ENCODE data around the gene SPATA2L. TPM values are rescaled to one million over a fixed set of nuclear protein-coding genes. Genes with fewer than 3 reads are reported as not detected.

The SPATA2L gene
- polyA plus RNA-seq, 1 of the 3 experiments (the other 2 are of a cell fraction) = 8.6 TPM

DNA sequence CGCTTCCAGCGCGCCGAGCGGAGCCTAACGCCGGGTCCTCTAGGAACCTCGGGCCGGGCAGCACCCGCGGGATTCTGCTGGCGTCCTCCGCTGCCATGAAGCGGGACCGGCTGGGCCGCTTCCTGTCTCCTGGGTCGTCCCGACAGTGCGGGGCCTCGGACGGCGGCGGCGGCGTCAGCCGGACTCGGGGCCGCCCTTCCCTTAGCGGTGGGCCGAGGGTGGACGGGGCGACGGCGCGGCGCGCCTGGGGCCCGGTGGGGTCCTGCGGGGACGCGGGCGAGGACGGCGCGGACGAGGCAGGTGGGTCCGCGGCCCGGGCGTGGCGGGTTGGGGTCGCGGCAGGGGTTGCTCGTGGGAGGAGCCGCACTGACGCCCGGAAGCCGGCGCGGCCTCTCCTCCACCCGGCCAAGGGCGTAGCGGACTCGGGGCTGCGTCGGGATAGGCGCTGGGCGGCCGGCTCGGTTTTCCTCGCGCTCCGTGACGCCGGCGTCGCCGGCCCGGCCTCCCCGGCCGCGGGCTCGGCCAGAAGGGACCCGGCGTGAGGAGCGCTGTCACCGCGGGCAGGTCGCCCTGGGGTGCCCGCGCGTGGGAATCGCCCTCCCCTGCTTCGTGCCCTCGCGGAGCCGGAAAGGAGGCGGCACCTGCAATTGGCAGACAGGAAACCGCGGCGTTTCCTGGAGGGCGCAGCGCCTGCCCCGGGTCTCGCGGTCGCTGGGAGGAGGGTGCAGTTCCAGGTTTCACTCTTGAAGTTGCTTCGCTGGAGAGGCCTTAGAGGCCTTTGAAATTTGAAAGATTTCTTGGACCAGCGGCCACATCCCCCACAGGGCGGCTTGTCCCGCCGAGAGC is 20.3 kb upstream of the SPATA2L start:
- Histone ChIP-seq H3F3A (replicated peaks; ENCODE audit: insufficient read depth) (peaks cover 19% of the 10 kb centered on the region), H3K36me3 (replicated peaks in 1 of 2; ENCODE audit: control insufficient read depth in 1 of 2, insufficient read depth in 2 of 2, low read length in 1 of 2) (peaks cover 13 to 21% of the 10 kb centered on the region in 2 experiments), H3K4me3 (ENCODE audit: low read depth in 2 of 2, low read length in 1 of 2) (peak overlapping the region; percentile 74 to 92), H2AFZ (ENCODE audit: low read depth) (no peak overlapping the region), H3K4me2 (peak overlapping the region; percentile 96), H3K9me2 (no peaks in the 10 kb centered on the region), H3K27ac (ENCODE audit: low read depth in 2 of 2, low read length in 1 of 2) (peak overlapping the region; percentile 79 to 92), H3K27me3 (ENCODE audit: insufficient read depth) (no peaks in the 10 kb centered on the region), H3K4me1 (ENCODE audit: control insufficient read depth in 1 of 2, insufficient read depth in 2 of 2, low read depth in 1 of 2, low read length in 1 of 2) (peaks cover 21 to 25% of the 10 kb centered on the region in 2 experiments; a peak in 3 of 4 replicates), H3K9me3 (no peaks in the 10 kb centered on the region), H3K9ac (peak overlapping the region; percentile 85), H4K20me1 (ENCODE audit: insufficient read depth) (peaks cover 35% of the 10 kb centered on the region), H3K79me2 (ENCODE audit: insufficient read depth) (peaks cover 61% of the 10 kb centered on the region)
- ChIA-PET POLR2A (interaction anchor here (1.0 kb wide), 1 partner anchor 10 kb away, joined by 3 read pairs; no protein-coding TSS in a partner anchor), CTCF (interaction anchor here (3.4 kb wide), 1 partner anchor 139 kb away, joined by 13 read pairs; no protein-coding TSS in a partner anchor)
- 0% methylated on average over 23 of the region's 112 CpGs for WGBS (ENCODE audit: low lambda C conversion rate)
- DNase-seq = peak; percentile 75
- TF ChIP-seq, protein P1, sequence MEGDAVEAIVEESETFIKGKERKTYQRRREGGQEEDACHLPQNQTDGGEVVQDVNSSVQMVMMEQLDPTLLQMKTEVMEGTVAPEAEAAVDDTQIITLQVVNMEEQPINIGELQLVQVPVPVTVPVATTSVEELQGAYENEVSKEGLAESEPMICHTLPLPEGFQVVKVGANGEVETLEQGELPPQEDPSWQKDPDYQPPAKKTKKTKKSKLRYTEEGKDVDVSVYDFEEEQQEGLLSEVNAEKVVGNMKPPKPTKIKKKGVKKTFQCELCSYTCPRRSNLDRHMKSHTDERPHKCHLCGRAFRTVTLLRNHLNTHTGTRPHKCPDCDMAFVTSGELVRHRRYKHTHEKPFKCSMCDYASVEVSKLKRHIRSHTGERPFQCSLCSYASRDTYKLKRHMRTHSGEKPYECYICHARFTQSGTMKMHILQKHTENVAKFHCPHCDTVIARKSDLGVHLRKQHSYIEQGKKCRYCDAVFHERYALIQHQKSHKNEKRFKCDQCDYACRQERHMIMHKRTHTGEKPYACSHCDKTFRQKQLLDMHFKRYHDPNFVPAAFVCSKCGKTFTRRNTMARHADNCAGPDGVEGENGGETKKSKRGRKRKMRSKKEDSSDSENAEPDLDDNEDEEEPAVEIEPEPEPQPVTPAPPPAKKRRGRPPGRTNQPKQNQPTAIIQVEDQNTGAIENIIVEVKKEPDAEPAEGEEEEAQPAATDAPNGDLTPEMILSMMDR (IDR thresholded peaks at IDR 0.05) = no peak
- TF ChIP-seq FOXM1 (IDR thresholded peaks at IDR 0.05; ENCODE audit: low read depth) = no peak
- no peak for TF ChIP-seq RAD21 (IDR thresholded peaks at IDR 0.05; ENCODE audit: low read length)
- TF ChIP-seq, protein P2, sequence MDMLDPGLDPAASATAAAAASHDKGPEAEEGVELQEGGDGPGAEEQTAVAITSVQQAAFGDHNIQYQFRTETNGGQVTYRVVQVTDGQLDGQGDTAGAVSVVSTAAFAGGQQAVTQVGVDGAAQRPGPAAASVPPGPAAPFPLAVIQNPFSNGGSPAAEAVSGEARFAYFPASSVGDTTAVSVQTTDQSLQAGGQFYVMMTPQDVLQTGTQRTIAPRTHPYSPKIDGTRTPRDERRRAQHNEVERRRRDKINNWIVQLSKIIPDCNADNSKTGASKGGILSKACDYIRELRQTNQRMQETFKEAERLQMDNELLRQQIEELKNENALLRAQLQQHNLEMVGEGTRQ (IDR thresholded peaks at IDR 0.05; ENCODE audit: borderline replicate concordance, low read depth, low read length) = no peak
- TF ChIP-seq NRF1 (IDR thresholded peaks at IDR 0.05; ENCODE audit: low read depth, low read length) = no peak
- no peak for TF ChIP-seq FOSL2 (IDR thresholded peaks at IDR 0.05; ENCODE audit: borderline replicate concordance, low read depth)
- no peak for TF ChIP-seq SMC3 (IDR thresholded peaks at IDR 0.05; ENCODE audit: low read depth, low read length)
- TF ChIP-seq, protein P3, sequence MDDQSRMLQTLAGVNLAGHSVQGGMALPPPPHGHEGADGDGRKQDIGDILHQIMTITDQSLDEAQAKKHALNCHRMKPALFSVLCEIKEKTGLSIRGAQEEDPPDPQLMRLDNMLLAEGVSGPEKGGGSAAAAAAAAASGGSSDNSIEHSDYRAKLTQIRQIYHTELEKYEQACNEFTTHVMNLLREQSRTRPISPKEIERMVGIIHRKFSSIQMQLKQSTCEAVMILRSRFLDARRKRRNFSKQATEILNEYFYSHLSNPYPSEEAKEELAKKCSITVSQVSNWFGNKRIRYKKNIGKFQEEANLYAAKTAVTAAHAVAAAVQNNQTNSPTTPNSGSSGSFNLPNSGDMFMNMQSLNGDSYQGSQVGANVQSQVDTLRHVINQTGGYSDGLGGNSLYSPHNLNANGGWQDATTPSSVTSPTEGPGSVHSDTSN (IDR thresholded peaks at IDR 0.05) = no peak; the same call in 1 of the 2 replicates
- TF ChIP-seq, protein P4, sequence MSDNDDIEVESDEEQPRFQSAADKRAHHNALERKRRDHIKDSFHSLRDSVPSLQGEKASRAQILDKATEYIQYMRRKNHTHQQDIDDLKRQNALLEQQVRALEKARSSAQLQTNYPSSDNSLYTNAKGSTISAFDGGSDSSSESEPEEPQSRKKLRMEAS (IDR thresholded peaks at IDR 0.05; ENCODE audit: low read depth) = peak; percentile 49; the same call in 1 of the 2 replicates
- no peak for TF ChIP-seq TAF1 (IDR thresholded peaks at IDR 0.05; ENCODE audit: borderline replicate concordance, low read depth, low read length)
- 0 out of 2 replicates have a peak, but pooled peaks have one; percentile 16 for TF ChIP-seq POLR2AphosphoS5 (IDR thresholded peaks at IDR 0.05; ENCODE audit: low read depth, low read length)
- no peak for TF ChIP-seq MEF2A (IDR thresholded peaks at IDR 0.05; ENCODE audit: borderline replicate concordance, low read depth)
- no peak for TF ChIP-seq YY1 (IDR thresholded peaks at IDR 0.05; ENCODE audit: low read depth)
- no peak for TF ChIP-seq EZH2phosphoT487 (IDR thresholded peaks at IDR 0.05; ENCODE audit: borderline replicate concordance, low read depth)
- TF ChIP-seq TEAD4 (IDR thresholded peaks at IDR 0.05; ENCODE audit: borderline replicate concordance, insufficient read depth) = no peak
- TF ChIP-seq GABPA (IDR thresholded peaks at IDR 0.05; ENCODE audit: low read depth) = peak; percentile 67
- TF ChIP-seq MXI1 (IDR thresholded peaks at IDR 0.05; ENCODE audit: low read depth, low read length) = no peak
- TF ChIP-seq GATA2 (CRISPR knock-in tag; IDR thresholded peaks at IDR 0.05) = no peak
- TF ChIP-seq EP300 (IDR thresholded peaks at IDR 0.05; ENCODE audit: borderline replicate concordance in 1 of 2, low read depth in 1 of 2, low read length in 1 of 2) = no peak
- TF ChIP-seq SIN3A (IDR thresholded peaks at IDR 0.05; ENCODE audit: borderline replicate concordance, low read depth, low read length) = peak; percentile 53; the same call in 1 of the 2 replicates
- no peak for TF ChIP-seq JUND (IDR thresholded peaks at IDR 0.05)
- TF ChIP-seq, protein P5, sequence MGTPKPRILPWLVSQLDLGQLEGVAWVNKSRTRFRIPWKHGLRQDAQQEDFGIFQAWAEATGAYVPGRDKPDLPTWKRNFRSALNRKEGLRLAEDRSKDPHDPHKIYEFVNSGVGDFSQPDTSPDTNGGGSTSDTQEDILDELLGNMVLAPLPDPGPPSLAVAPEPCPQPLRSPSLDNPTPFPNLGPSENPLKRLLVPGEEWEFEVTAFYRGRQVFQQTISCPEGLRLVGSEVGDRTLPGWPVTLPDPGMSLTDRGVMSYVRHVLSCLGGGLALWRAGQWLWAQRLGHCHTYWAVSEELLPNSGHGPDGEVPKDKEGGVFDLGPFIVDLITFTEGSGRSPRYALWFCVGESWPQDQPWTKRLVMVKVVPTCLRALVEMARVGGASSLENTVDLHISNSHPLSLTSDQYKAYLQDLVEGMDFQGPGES (IDR thresholded peaks at IDR 0.05; ENCODE audit: low read depth, low read length) = no peak
- TF ChIP-seq, protein P6, sequence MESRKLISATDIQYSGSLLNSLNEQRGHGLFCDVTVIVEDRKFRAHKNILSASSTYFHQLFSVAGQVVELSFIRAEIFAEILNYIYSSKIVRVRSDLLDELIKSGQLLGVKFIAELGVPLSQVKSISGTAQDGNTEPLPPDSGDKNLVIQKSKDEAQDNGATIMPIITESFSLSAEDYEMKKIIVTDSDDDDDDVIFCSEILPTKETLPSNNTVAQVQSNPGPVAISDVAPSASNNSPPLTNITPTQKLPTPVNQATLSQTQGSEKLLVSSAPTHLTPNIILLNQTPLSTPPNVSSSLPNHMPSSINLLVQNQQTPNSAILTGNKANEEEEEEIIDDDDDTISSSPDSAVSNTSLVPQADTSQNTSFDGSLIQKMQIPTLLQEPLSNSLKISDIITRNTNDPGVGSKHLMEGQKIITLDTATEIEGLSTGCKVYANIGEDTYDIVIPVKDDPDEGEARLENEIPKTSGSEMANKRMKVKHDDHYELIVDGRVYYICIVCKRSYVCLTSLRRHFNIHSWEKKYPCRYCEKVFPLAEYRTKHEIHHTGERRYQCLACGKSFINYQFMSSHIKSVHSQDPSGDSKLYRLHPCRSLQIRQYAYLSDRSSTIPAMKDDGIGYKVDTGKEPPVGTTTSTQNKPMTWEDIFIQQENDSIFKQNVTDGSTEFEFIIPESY (IDR thresholded peaks at IDR 0.05; ENCODE audit: borderline replicate concordance, low read depth) = peak; percentile 86

Measured in SK-N-SH (cell line).